Stimulated activated memory B cell treated with anti-CD40 and anti-IgM and Interleukin-4, amounts not matched to agents 10 μg/mL and 1 μg/mL and 100 μg/mL, for 72 hours (primary cell): ENCODE measurements around the gene SLC39A13.

Source experiments
- ATAC-seq: fragments of 150-1000 bp; cut with Tn5 transposase; 2 replicates; pipeline ENCODE4 v1.10.0; 2021
- H3K27ac Mint-ChIP-seq: one replicate; pipeline ENCODE4 v1.8.0; 2022; ENCODE audit warnings: mild to moderate bottlenecking, mixed read lengths
- H3K27me3 Mint-ChIP-seq: one replicate; pipeline ENCODE4 v1.8.0; 2022; ENCODE audit warnings: mixed read lengths
- H3K36me3 Mint-ChIP-seq: one replicate; pipeline ENCODE4 v1.8.0; 2022; ENCODE audit warnings: mixed read lengths
- H3K4me1 Mint-ChIP-seq: one replicate; pipeline ENCODE4 v1.8.0; 2022; ENCODE audit warnings: mixed read lengths
- H3K4me3 Mint-ChIP-seq: one replicate; pipeline ENCODE4 v1.8.0; 2022; ENCODE audit warnings: mild to moderate bottlenecking, moderate library complexity, mixed read lengths
- H3K9me3 Mint-ChIP-seq: one replicate; pipeline ENCODE4 v1.8.0; 2022; ENCODE audit warnings: mixed read lengths

SLC39A13 gene

GRCh38 chr11:47408598-47409439, 429 bp downstream of the SLC39A13 start:
- no peak for ATAC-seq
- Mint-ChIP-seq H3K4me3 (peak overlapping the region; percentile 98), H3K27me3 (no peaks in the 10 kb centered on the region), H3K27ac (peak overlapping the region; percentile 92), H3K9me3 (no peaks in the 10 kb centered on the region), H3K36me3 (peaks cover 9% of the 10 kb centered on the region), H3K4me1 (peaks cover 47% of the 10 kb centered on the region)

GRCh38 chr11:47409440-47410369, 1.3 kb downstream of the SLC39A13 start:
- H3K27ac Mint-ChIP-seq = peak overlapping the region; percentile 92
- no peaks in the 10 kb centered on the region for H3K9me3 Mint-ChIP-seq
- peaks cover 52% of the 10 kb centered on the region for H3K4me1 Mint-ChIP-seq
- peaks cover 14% of the 10 kb centered on the region for H3K36me3 Mint-ChIP-seq
- peak overlapping the region; percentile 98 for H3K4me3 Mint-ChIP-seq
- no peak for ATAC-seq
- no peaks in the 10 kb centered on the region for H3K27me3 Mint-ChIP-seq

GRCh38 chr11:47410370-47411264, 2.2 kb downstream of the SLC39A13 start:
- Mint-ChIP-seq H3K36me3 (peaks cover 14% of the 10 kb centered on the region), H3K27ac (peak overlapping the region; percentile 58), H3K9me3 (no peaks in the 10 kb centered on the region), H3K4me1 (peaks cover 52% of the 10 kb centered on the region), H3K4me3 (no peak overlapping the region), H3K27me3 (no peaks in the 10 kb centered on the region)
- ATAC-seq = no peak

GRCh38 chr11:47411884-47412746, 3.7 kb downstream of the SLC39A13 start:
- H3K4me3 Mint-ChIP-seq = no peak overlapping the region
- peaks cover 46% of the 10 kb centered on the region for H3K4me1 Mint-ChIP-seq
- peaks cover 22% of the 10 kb centered on the region for H3K36me3 Mint-ChIP-seq
- peak overlapping the region; percentile 58 for H3K27ac Mint-ChIP-seq
- no peaks in the 10 kb centered on the region for H3K27me3 Mint-ChIP-seq
- no peak for ATAC-seq
- no peaks in the 10 kb centered on the region for H3K9me3 Mint-ChIP-seq

GRCh38 chr11:47413351-47413750, 5.0 kb downstream of the SLC39A13 start:
- Mint-ChIP-seq H3K27me3 (no peaks in the 10 kb centered on the region), H3K4me3 (no peak overlapping the region), H3K4me1 (peaks cover 45% of the 10 kb centered on the region), H3K27ac (peak overlapping the region; percentile 11), H3K36me3 (peaks cover 35% of the 10 kb centered on the region), H3K9me3 (no peaks in the 10 kb centered on the region)
- ATAC-seq = no peak

- ATAC-seq = peak; percentile 1
- no peak overlapping the region for H3K4me3 Mint-ChIP-seq
- no peaks in the 10 kb centered on the region for H3K9me3 Mint-ChIP-seq
- H3K4me1 Mint-ChIP-seq = peaks cover 39% of the 10 kb centered on the region
- no peaks in the 10 kb centered on the region for H3K27me3 Mint-ChIP-seq
- peak overlapping the region; percentile 11 for H3K27ac Mint-ChIP-seq
- H3K36me3 Mint-ChIP-seq = peaks cover 42% of the 10 kb centered on the region
Measured at GRCh38 chr11:47413908-47414684, 5.7 kb downstream of the SLC39A13 start.

- no peaks in the 10 kb centered on the region for H3K27me3 Mint-ChIP-seq
- H3K4me1 Mint-ChIP-seq = peaks cover 33% of the 10 kb centered on the region
- no peak overlapping the region for H3K4me3 Mint-ChIP-seq
- peaks cover 46% of the 10 kb centered on the region for H3K36me3 Mint-ChIP-seq
- ATAC-seq = peak; percentile 4
- no peak overlapping the region for H3K27ac Mint-ChIP-seq
- no peaks in the 10 kb centered on the region for H3K9me3 Mint-ChIP-seq
Measured at GRCh38 chr11:47414685-47415070, 6.3 kb downstream of the SLC39A13 start.

GRCh38 chr11:47415091-47415854, 6.9 kb downstream of the SLC39A13 start:
- Mint-ChIP-seq H3K27ac (peak overlapping the region; percentile 42), H3K9me3 (no peaks in the 10 kb centered on the region), H3K4me1 (peaks cover 27% of the 10 kb centered on the region), H3K4me3 (no peak overlapping the region), H3K27me3 (no peaks in the 10 kb centered on the region), H3K36me3 (peaks cover 52% of the 10 kb centered on the region)
- ATAC-seq = no peak

- H3K27ac Mint-ChIP-seq = no peak overlapping the region
- no peaks in the 10 kb centered on the region for H3K9me3 Mint-ChIP-seq
- H3K4me3 Mint-ChIP-seq = no peak overlapping the region
- peaks cover 25% of the 10 kb centered on the region for H3K4me1 Mint-ChIP-seq
- H3K36me3 Mint-ChIP-seq = peaks cover 57% of the 10 kb centered on the region
- no peaks in the 10 kb centered on the region for H3K27me3 Mint-ChIP-seq
- ATAC-seq = no peak
Measured at GRCh38 chr11:47415949-47416472, 7.6 kb downstream of the SLC39A13 start.

- H3K27ac Mint-ChIP-seq = peak overlapping the region; percentile 69
- no peaks in the 10 kb centered on the region for H3K27me3 Mint-ChIP-seq
- peaks cover 70% of the 10 kb centered on the region for H3K36me3 Mint-ChIP-seq
- peaks cover 15% of the 10 kb centered on the region for H3K4me1 Mint-ChIP-seq
- ATAC-seq = no peak
- no peaks in the 10 kb centered on the region for H3K9me3 Mint-ChIP-seq
- no peak overlapping the region for H3K4me3 Mint-ChIP-seq
Measured at GRCh38 chr11:47417712-47418111, 9.3 kb downstream of the SLC39A13 start.

GRCh38 chr11:47418454-47419259, 10.3 kb downstream of the SLC39A13 start:
- H3K4me3 Mint-ChIP-seq = no peak overlapping the region
- H3K9me3 Mint-ChIP-seq = no peaks in the 10 kb centered on the region
- peaks cover 67% of the 10 kb centered on the region for H3K36me3 Mint-ChIP-seq
- no peaks in the 10 kb centered on the region for H3K27me3 Mint-ChIP-seq
- peaks cover 14% of the 10 kb centered on the region for H3K4me1 Mint-ChIP-seq
- H3K27ac Mint-ChIP-seq = peak overlapping the region; percentile 69
- ATAC-seq = no peak

- Mint-ChIP-seq H3K4me1 (peaks cover 25% of the 10 kb centered on the region), H3K4me3 (peak overlapping the region; percentile 91), H3K9me3 (no peaks in the 10 kb centered on the region), H3K27ac (peak overlapping the region; percentile 97), H3K36me3 (peaks cover 45% of the 10 kb centered on the region), H3K27me3 (no peaks in the 10 kb centered on the region)
- ATAC-seq = no peak
Measured at GRCh38 chr11:47425611-47426010, 17.2 kb downstream of the SLC39A13 start.
